GM21723 (cell line): ENCODE results near the gene TPM2.

Experiments
- ATAC-seq: cut with Tn5 transposase; IDR thresholded peaks from one replicate; pipeline ENCODE4 v1.9.1; 2021; ENCODE audit warnings: mild to moderate bottlenecking, moderate library complexity; ENCODE audit not compliant: unreplicated experiment

Gene TPM2

GRCh38 chr9:35679091-35679490 is 10.6 kb downstream of the TPM2 start:
- ATAC-seq: no peak

GRCh38 chr9:35675732-35676392 is 13.9 kb downstream of the TPM2 start:
- ATAC-seq: no peak

- no peak for ATAC-seq
Measured at GRCh38 chr9:35675204-35675603, 14.5 kb downstream of the TPM2 start.

GRCh38 chr9:35674025-35674361 is 15.7 kb downstream of the TPM2 start:
- no peak for ATAC-seq

- ATAC-seq: no peak
Measured at GRCh38 chr9:35673132-35674024, 16.3 kb downstream of the TPM2 start, which contains the start of gene CA9. TSS of gene CA9 (plus strand) at chr9:35673928. CDS start at chr9:35673960, 32 bp downstream.

GRCh38 chr9:35669331-35670145 is 20.2 kb downstream of the TPM2 start:
- ATAC-seq: no peak

- no peak for ATAC-seq
Measured at GRCh38 chr9:35667939-35668338, 21.8 kb downstream of the TPM2 start.

GRCh38 chr9:35666549-35666948 is 23.2 kb downstream of the TPM2 start:
- ATAC-seq: no peak

- ATAC-seq: no peak
Measured at GRCh38 chr9:35666045-35666444, 23.7 kb downstream of the TPM2 start.

- ATAC-seq: no peak
Measured at GRCh38 chr9:35665471-35665818, 24.3 kb downstream of the TPM2 start.

GRCh38 chr9:35664531-35665470 is 24.9 kb downstream of the TPM2 start, which contains the start of gene ARHGEF39:
TSS of gene ARHGEF39 (minus strand) at chr9:35665195. CDS start at chr9:35665169, 26 bp downstream.
- peak; percentile 70 for ATAC-seq

- no peak for ATAC-seq
Measured at GRCh38 chr9:35662437-35662836, 27.3 kb downstream of the TPM2 start.

- ATAC-seq: no peak
Measured at GRCh38 chr9:35661756-35662350, 27.9 kb downstream of the TPM2 start.

GRCh38 chr9:35660966-35661415 is 28.7 kb downstream of the TPM2 start:
- ATAC-seq: no peak

- ATAC-seq: no peak
Measured at GRCh38 chr9:35659340-35659739, 30.4 kb downstream of the TPM2 start.

GRCh38 chr9:35658968-35659220 is 30.8 kb downstream of the TPM2 start:
- peak; percentile 10 for ATAC-seq

GRCh38 chr9:35658137-35658967 is 31.4 kb downstream of the TPM2 start, which contains the start of gene CCDC107:
TSS of gene CCDC107 (plus strand) at chr9:35658292. CDS start at chr9:35658380, 88 bp downstream.
- ATAC-seq: peak; percentile 49

GRCh38 chr9:35657546-35658136 is 32.1 kb downstream of the TPM2 start, which contains the start of gene RMRP:
TSS of gene RMRP (minus strand) at chr9:35658019.
- peak; percentile 87 for ATAC-seq
